KMS-11 (cell line): ENCODE data around the gene EFNA1.

ENCODE experiments used
- H2AFZ ChIP-seq: fragments of 200-600 bp; sonication (generic); 2 replicates; pipeline ENCODE4 v1.6.1; 2016; ENCODE audit warnings: antibody characterized with exemption, mixed run types, low read depth
- H3K27ac ChIP-seq: fragments of 200-600 bp; sonication (generic); 2 replicates; pipeline ENCODE4 v1.6.1; 2016; ENCODE audit warnings: mild to moderate bottlenecking, mixed run types
- H3K27me3 ChIP-seq: fragments of 200-600 bp; sonication (generic); 2 replicates; pipeline ENCODE4 v1.6.1; 2017; ENCODE audit warnings: mild to moderate bottlenecking, low read depth, mixed run types, moderate library complexity; ENCODE audit not compliant: insufficient read depth
- H3K36me3 ChIP-seq: fragments of 200-600 bp; sonication (generic); 2 replicates; pipeline ENCODE4 v1.6.1; 2017; ENCODE audit warnings: mild to moderate bottlenecking, mixed run types; ENCODE audit not compliant: insufficient read depth
- H3K4me1 ChIP-seq: fragments of 200-600 bp; sonication (generic); 2 replicates; pipeline ENCODE4 v1.6.1; 2016; ENCODE audit warnings: mild to moderate bottlenecking, low read depth, mixed run types; ENCODE audit not compliant: poor library complexity, severe bottlenecking
- H3K4me2 ChIP-seq: fragments of 200-600 bp; sonication (generic); 2 replicates; pipeline ENCODE4 v1.7.0; 2016; ENCODE audit warnings: mild to moderate bottlenecking, mixed run types
- H3K4me3 ChIP-seq: fragments of 200-600 bp; sonication (generic); IDR thresholded peaks from 2 replicates; pipeline ENCODE4 v1.6.1; 2017; ENCODE audit warnings: low read depth, low read length, mixed read lengths; ENCODE audit not compliant: insufficient read depth
- H3K79me2 ChIP-seq: fragments of 200-600 bp; sonication (generic); 2 replicates; pipeline ENCODE4 v1.6.1; 2016; ENCODE audit warnings: low read depth, mixed run types; ENCODE audit not compliant: insufficient read depth
- H3K9ac ChIP-seq: fragments of 200-600 bp; sonication (generic); 2 replicates; pipeline ENCODE4 v1.6.1; 2016; ENCODE audit warnings: mild to moderate bottlenecking, mixed run types
- H4K20me1 ChIP-seq: fragments of 200-600 bp; sonication (generic); 2 replicates; pipeline ENCODE4 v1.6.1; 2016; ENCODE audit warnings: mild to moderate bottlenecking, mixed run types; ENCODE audit not compliant: insufficient read depth
- TF ChIP-seq, protein P1 (sequence below): fragments of 200-600 bp; sonication (generic); conservative IDR thresholded peaks from 2 replicates; pipeline ENCODE4 v1.6.1; 2017; ENCODE audit warnings: low read depth, mild to moderate bottlenecking, antibody characterized with exemption, low read length, moderate library complexity, mixed read lengths

Gene EFNA1

DNA sequence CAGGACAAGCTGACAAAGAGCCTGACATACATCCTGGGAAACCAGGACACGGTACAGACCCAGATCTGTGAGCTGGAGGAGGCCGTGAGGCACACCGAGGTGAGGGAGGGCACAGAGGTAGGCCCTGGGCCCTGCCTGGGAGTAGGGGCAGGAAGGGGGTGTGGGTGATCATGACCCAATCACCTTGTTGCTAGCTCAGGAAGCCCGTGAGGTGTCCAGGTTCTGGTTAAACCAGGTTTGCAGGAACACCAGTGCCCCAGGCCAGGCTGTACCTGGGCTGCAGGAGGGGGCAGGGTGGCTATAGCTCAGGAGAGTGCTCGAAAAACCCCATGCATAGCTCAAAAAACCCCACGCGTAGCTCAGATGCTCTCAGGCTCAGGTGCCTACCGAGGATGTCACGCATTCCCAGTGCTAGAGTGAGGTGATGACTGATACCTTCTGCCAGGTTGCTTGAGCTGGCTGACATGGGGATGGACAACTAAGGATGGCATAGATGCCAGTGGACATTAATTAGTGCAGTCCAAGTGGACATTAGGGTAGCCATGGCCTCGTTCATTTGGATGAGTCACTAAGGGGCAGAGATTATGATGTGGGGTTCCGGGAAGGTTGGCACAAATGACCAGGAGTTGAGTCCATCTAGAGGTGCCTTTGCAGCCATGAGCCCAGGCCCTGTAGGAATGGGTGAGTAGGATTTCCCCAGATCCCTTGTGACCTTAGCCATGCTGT, 49.7 kb downstream of the EFNA1 start:
- H3K4me1 ChIP-seq, result peaks cover 33% of the 10 kb centered on the region
- H3K36me3 ChIP-seq, result no peaks in the 10 kb centered on the region
- H3K27ac ChIP-seq, result no peak overlapping the region
- TF ChIP-seq, protein P1, sequence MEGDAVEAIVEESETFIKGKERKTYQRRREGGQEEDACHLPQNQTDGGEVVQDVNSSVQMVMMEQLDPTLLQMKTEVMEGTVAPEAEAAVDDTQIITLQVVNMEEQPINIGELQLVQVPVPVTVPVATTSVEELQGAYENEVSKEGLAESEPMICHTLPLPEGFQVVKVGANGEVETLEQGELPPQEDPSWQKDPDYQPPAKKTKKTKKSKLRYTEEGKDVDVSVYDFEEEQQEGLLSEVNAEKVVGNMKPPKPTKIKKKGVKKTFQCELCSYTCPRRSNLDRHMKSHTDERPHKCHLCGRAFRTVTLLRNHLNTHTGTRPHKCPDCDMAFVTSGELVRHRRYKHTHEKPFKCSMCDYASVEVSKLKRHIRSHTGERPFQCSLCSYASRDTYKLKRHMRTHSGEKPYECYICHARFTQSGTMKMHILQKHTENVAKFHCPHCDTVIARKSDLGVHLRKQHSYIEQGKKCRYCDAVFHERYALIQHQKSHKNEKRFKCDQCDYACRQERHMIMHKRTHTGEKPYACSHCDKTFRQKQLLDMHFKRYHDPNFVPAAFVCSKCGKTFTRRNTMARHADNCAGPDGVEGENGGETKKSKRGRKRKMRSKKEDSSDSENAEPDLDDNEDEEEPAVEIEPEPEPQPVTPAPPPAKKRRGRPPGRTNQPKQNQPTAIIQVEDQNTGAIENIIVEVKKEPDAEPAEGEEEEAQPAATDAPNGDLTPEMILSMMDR, result no peak
- H3K4me3 ChIP-seq, result no peak overlapping the region
- no peak overlapping the region for H3K9ac ChIP-seq
- no peak overlapping the region for H2AFZ ChIP-seq
- H3K79me2 ChIP-seq, result peaks cover 7% of the 10 kb centered on the region
- H3K4me2 ChIP-seq, result no peak overlapping the region; the same call in 1 of the 2 replicates
- H4K20me1 ChIP-seq, result no peaks in the 10 kb centered on the region
- no peaks in the 10 kb centered on the region for H3K27me3 ChIP-seq

- TF ChIP-seq, protein P1, result no peak
- no peak overlapping the region for H3K4me2 ChIP-seq
- no peak overlapping the region for H2AFZ ChIP-seq
- H3K27me3 ChIP-seq, result no peaks in the 10 kb centered on the region
- peaks cover 1% of the 10 kb centered on the region; the same call in 1 of the 2 replicates for H3K79me2 ChIP-seq
- no peak overlapping the region for H3K9ac ChIP-seq
- H3K36me3 ChIP-seq, result no peaks in the 10 kb centered on the region
- H4K20me1 ChIP-seq, result no peaks in the 10 kb centered on the region
- no peak overlapping the region for H3K27ac ChIP-seq
- H3K4me1 ChIP-seq, result peaks cover 31% of the 10 kb centered on the region
- no peak overlapping the region for H3K4me3 ChIP-seq
Measured at GRCh38 chr1:155177918-155178281, 50.2 kb downstream of the EFNA1 start.

DNA sequence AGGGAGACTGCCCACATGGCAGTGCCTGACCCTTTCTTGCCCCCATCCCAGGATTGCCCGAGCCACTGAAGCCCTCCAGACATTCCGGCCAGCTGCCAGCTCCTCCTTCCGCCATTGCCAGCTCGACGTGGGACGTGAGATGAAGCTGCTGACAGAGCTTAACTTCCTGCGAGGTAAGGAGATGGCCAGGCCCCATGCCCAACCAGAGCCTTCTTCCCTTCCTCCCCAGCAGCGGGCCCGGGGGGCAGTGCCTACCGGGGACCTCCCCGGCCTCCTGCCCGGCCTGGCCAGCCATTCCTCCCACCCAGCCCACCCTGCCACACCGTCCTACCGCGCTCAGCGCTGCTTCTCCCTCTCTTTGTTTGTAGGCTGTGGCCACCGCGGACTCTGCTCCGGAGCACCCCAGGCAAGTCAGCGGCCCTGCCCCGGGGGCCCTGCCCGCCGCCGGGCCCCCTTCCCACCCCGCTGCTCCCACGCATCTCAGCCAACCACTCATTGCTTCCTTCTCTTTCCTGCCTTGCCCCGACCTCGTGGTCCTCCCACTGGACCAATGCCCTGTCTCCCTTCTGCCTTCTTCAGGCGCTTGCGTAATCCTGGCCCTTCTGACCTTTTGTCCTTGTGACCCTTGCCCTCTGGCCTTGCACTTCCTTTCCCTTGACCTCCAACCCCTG, 50.9 kb downstream of the EFNA1 start:
- Histone ChIP-seq H3K4me2 (no peak overlapping the region), H3K27me3 (no peaks in the 10 kb centered on the region), H3K27ac (no peak overlapping the region), H3K4me1 (peaks cover 29% of the 10 kb centered on the region), H3K4me3 (no peak overlapping the region), H4K20me1 (no peaks in the 10 kb centered on the region), H3K9ac (no peak overlapping the region), H2AFZ (no peak overlapping the region), H3K79me2 (no peaks in the 10 kb centered on the region), H3K36me3 (no peaks in the 10 kb centered on the region)
- TF ChIP-seq, protein P1, result no peak

DNA sequence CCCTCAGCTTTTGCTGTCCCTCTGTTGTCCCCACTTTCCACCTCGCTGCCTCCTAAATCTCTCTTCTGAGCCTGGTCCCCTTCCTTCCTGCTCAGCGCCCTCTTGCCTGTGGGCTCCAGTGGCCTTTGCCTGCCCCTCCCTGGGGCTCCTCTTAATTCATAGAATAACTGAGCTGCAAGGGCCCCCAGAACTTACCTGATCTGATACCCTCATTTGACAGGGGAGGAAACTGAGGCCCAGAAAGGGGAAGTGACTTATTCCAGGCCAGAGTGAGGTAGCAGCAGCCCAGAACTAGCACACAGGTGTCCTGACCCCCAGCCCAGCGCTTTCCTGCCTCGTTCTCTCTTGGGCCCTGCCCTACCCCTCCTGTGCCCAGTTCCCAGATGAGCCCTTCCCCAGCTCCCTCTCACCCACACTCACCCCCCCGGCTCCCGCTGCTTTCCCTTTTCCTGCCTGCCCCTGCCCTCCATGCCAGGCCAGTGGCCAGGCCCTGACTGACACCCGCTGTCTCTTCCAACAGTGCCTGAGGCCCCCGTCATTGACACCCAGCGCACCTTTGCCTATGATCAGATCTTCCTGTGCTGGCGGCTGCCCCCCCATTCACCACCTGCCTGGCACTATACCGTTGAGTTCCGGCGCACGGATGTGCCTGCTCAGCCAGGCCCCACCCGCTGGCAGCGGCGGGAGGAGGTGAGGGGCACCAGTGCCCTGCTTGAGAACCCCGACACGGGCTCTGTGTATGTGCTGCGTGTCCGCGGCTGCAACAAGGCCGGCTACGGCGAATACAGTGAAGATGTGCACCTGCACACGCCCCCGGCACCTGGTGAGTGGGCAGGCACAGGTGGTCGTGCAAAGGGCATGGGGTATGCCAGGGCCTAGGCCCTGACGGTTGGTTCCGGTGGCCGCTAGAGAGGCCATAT, 51.7 kb downstream of the EFNA1 start:
- no peaks in the 10 kb centered on the region for H3K79me2 ChIP-seq
- no peak overlapping the region for H3K27ac ChIP-seq
- no peaks in the 10 kb centered on the region for H3K36me3 ChIP-seq
- H3K4me1 ChIP-seq, result peaks cover 29% of the 10 kb centered on the region
- H4K20me1 ChIP-seq, result no peaks in the 10 kb centered on the region
- H3K4me2 ChIP-seq, result no peak overlapping the region
- no peaks in the 10 kb centered on the region for H3K27me3 ChIP-seq
- TF ChIP-seq, protein P1, result no peak
- no peak overlapping the region for H3K9ac ChIP-seq
- no peak overlapping the region for H3K4me3 ChIP-seq
- no peak overlapping the region for H2AFZ ChIP-seq
